Upper lobe of right lung (tissue), 1 donor: Measurements from ENCODE around the gene CSNK1G2. TPM values are rescaled to one million over a fixed set of nuclear protein-coding genes. Genes with fewer than 3 reads are reported as not detected.
A peak's percentile ranks its signal among the peaks of the same experiment; 100 is the strongest.

Source experiments
- ATAC-seq: fragments of 200-7000 bp; cut with Tn5 transposase; one replicate; pipeline ENCODE4 v1.9.1; 2020; ENCODE audit warnings: mild to moderate bottlenecking, moderate library complexity
- DNase-seq: peaks from one replicate; pipeline ENCODE4 v3.0.0-alpha.2; 2020
- H3K27ac ChIP-seq: fragments of 200-600 bp; one replicate; pipeline ENCODE4 v1.8.0; 2022
- H3K27me3 ChIP-seq: fragments of 200-600 bp; one replicate; pipeline ENCODE4 v1.8.0; 2022; ENCODE audit warnings: mild to moderate bottlenecking
- H3K36me3 ChIP-seq: fragments of 200-600 bp; one replicate; pipeline ENCODE4 v1.8.0; 2022
- H3K4me1 ChIP-seq: fragments of 200-600 bp; one replicate; pipeline ENCODE4 v1.8.0; 2022
- H3K4me3 ChIP-seq: fragments of 200-600 bp; one replicate; pipeline ENCODE4 v1.8.0; 2022; ENCODE audit warnings: mild to moderate bottlenecking
- H3K9me3 ChIP-seq: fragments of 200-600 bp; one replicate; pipeline ENCODE4 v1.8.0; 2022
- intact Hi-C: fragments of 100-400 bp; cut with DNase I; formaldehyde crosslinking; loops from one replicate; pipeline ENCODE4 v1.11.0; 2022
- total RNA-seq: library from RNA; stranded (reverse); fragmentation: NEBNext Ultra II Directional; extraction: Animal tissue kit (Norgen Biotek cat#: 25700); gene quantifications from one replicate; pipeline ENCODE4 v1.2.1, GENCODE V29; 2021
- TF ChIP-seq, protein P1 (sequence below): fragments of 200-600 bp; IDR thresholded peaks from one replicate; pipeline ENCODE4 v1.8.0; 2022; ENCODE audit warnings: antibody characterized with exemption
- donor health status: DM: no; HTN: yes; CAD: no; lungs with severe emphysema.

Gene CSNK1G2
- total RNA-seq, 1 donor from 2014 or later: 60.6 TPM

GRCh38 chr19:1955171-1956121 lies 14.5 kb downstream of the CSNK1G2 start:
- H3K9me3 ChIP-seq: no peaks in the 10 kb centered on the region
- H3K27me3 ChIP-seq: no peaks in the 10 kb centered on the region
- H3K4me3 ChIP-seq: no peak overlapping the region
- H3K36me3 ChIP-seq: peaks cover 8% of the 10 kb centered on the region
- ATAC-seq (no peak), DNase-seq (no peak)
- TF ChIP-seq, protein P1, sequence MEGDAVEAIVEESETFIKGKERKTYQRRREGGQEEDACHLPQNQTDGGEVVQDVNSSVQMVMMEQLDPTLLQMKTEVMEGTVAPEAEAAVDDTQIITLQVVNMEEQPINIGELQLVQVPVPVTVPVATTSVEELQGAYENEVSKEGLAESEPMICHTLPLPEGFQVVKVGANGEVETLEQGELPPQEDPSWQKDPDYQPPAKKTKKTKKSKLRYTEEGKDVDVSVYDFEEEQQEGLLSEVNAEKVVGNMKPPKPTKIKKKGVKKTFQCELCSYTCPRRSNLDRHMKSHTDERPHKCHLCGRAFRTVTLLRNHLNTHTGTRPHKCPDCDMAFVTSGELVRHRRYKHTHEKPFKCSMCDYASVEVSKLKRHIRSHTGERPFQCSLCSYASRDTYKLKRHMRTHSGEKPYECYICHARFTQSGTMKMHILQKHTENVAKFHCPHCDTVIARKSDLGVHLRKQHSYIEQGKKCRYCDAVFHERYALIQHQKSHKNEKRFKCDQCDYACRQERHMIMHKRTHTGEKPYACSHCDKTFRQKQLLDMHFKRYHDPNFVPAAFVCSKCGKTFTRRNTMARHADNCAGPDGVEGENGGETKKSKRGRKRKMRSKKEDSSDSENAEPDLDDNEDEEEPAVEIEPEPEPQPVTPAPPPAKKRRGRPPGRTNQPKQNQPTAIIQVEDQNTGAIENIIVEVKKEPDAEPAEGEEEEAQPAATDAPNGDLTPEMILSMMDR: no peak
- H3K27ac ChIP-seq: no peak overlapping the region
- no peaks in the 10 kb centered on the region for H3K4me1 ChIP-seq
- intact Hi-C loops: no loop called here

GRCh38 chr19:1956122-1956494 lies 15.1 kb downstream of the CSNK1G2 start:
- ATAC-seq (no peak), DNase-seq (no peak)
- H3K9me3 ChIP-seq: no peaks in the 10 kb centered on the region
- H3K27me3 ChIP-seq: no peaks in the 10 kb centered on the region
- no peak overlapping the region for H3K4me3 ChIP-seq
- no peak overlapping the region for H3K27ac ChIP-seq
- no peaks in the 10 kb centered on the region for H3K4me1 ChIP-seq
- intact Hi-C loops: no loop called here
- TF ChIP-seq, protein P1: no peak
- peaks cover 6% of the 10 kb centered on the region for H3K36me3 ChIP-seq

DNA sequence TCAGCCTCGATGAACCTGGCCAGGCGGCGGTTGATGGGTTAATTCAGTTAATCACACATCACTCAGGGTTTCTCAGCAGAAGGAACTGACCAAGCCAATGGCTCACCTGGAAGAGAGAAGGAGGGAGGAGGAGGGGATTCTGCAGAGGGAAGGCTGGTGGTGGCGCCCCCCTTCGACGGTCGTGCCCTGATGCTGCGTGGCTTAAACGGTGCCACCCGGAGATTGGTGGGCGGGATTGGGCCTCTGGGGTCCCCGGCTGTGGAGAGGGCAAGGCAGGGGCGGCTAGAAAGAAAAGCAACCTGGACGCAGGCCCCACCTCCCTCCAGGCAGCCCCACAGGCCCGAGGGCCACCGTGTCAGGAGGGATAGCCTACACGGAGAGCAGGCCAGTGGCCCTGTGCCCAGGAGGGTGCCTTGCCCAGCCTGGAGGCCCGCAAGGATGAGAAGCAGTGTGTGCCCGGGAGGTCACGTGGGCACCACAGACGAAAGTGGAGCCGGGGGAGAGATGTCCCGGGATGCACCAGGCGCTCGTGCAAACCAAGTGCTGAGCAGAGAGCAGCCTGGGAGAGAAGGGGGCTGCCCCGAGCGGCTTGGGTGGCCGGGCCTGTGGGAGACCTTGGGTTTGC lies 16.0 kb downstream of the CSNK1G2 start:
- peaks cover 6% of the 10 kb centered on the region for H3K36me3 ChIP-seq
- intact Hi-C loops: no loop called here
- H3K27ac ChIP-seq: no peak overlapping the region
- no peaks in the 10 kb centered on the region for H3K4me1 ChIP-seq
- TF ChIP-seq, protein P1: no peak
- ATAC-seq (no peak), DNase-seq (peak; percentile 61)
- H3K27me3 ChIP-seq: no peaks in the 10 kb centered on the region
- H3K9me3 ChIP-seq: no peaks in the 10 kb centered on the region
- no peak overlapping the region for H3K4me3 ChIP-seq

DNA sequence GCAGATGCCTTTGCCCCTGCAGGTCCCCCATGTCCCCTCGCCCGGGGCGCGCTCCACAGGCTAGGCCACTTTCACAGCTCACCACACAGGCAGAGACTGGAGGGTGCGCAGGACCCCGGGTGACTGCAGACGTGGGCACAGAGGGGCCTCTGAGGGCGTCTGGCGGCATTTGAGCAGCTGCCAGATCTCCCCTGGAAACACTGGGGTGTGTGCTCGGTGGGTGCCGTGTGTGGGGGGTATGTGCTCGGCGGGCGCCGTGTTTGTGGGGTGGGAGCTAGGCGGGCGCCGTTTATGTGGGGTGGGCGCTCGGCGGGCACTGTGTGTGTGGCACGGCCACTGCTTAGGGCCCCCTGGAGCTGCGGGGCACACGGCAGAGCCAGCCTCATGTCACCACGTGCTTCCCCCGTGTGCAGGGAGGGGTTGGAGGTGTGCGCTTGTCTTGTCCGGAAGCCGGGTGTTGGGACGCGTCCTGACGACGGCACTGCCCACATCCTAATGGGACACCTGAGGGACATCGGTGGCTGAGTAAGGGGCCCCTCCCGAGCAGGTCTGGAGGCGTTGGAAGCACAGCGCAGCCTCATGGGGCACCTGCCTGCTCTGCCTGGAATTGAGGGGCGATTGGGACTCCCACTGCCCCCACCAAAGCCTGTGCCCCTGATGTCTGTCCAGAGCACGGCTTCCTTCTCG lies 16.7 kb downstream of the CSNK1G2 start:
- ATAC-seq: no peak
- H3K36me3 ChIP-seq: peaks cover 3% of the 10 kb centered on the region
- no peaks in the 10 kb centered on the region for H3K4me1 ChIP-seq
- DNase-seq: no peak
- H3K4me3 ChIP-seq: no peak overlapping the region
- TF ChIP-seq, protein P1: no peak
- no peak overlapping the region for H3K27ac ChIP-seq
- intact Hi-C loops: no loop called here
- no peaks in the 10 kb centered on the region for H3K9me3 ChIP-seq
- H3K27me3 ChIP-seq: no peaks in the 10 kb centered on the region

- TF ChIP-seq, protein P1: no peak
- Histone ChIP-seq H3K4me1 (no peaks in the 10 kb centered on the region), H3K9me3 (no peaks in the 10 kb centered on the region), H3K27ac (no peak overlapping the region), H3K36me3 (no peaks in the 10 kb centered on the region), H3K4me3 (no peak overlapping the region), H3K27me3 (no peaks in the 10 kb centered on the region)
- intact Hi-C loops: no loop called here
- DNase-seq (no peak), ATAC-seq (no peak)
Measured at GRCh38 chr19:1959928-1960589, 19.1 kb downstream of the CSNK1G2 start.
